Astrocyte (in vitro differentiated cells and primary cell): Measurements from ENCODE around the gene TENT5C. TPM values are rescaled to one million over a fixed set of nuclear protein-coding genes. Genes with fewer than 3 reads are reported as not detected.

Experiments used
- DNase-seq: peaks from one replicate; pipeline ENCODE4 v3.0.0-alpha.2; 2010; ENCODE audit warnings: low read depth
- FAIRE-seq: peaks from 2 replicates; lab custom pipeline; 2011; peaks lifted over from hg19 to GRCh38; lab: Jason Lieb, UNC
- H2AFZ ChIP-seq: 2 replicates; pipeline ENCODE4 v1.6.0; 2012; ENCODE audit warnings: low read depth, low read length, inconsistent platforms
- H3K27ac ChIP-seq: 2 replicates; pipeline ENCODE4 v1.5.1; 2011; ENCODE audit warnings: low read depth, low read length, inconsistent platforms
- H3K27me3 ChIP-seq: 2 replicates; pipeline ENCODE4 v1.6.0; 2011; ENCODE audit warnings: low read length, inconsistent platforms; ENCODE audit not compliant: insufficient read depth
- H3K36me3 ChIP-seq: 2 replicates; pipeline ENCODE4 v1.5.1; 2011; ENCODE audit warnings: low read length, inconsistent platforms; ENCODE audit not compliant: insufficient read depth
- H3K4me1 ChIP-seq: 2 replicates; pipeline ENCODE4 v1.5.1; 2011; ENCODE audit warnings: low read length, inconsistent platforms; ENCODE audit not compliant: insufficient read depth
- H3K4me2 ChIP-seq: 2 replicates; pipeline ENCODE4 v1.6.0; 2012; ENCODE audit warnings: low read length, inconsistent platforms
- H3K4me3 ChIP-seq: 2 replicates; pipeline ENCODE4 v1.5.1; 2011; ENCODE audit warnings: low read depth, mild to moderate bottlenecking, low read length, inconsistent platforms; ENCODE audit not compliant: insufficient read depth
- H3K79me2 ChIP-seq: 2 replicates; pipeline ENCODE4 v1.6.0; 2012; ENCODE audit warnings: mild to moderate bottlenecking, low read length, inconsistent platforms; ENCODE audit not compliant: insufficient read depth
- H3K9ac ChIP-seq: 2 replicates; pipeline ENCODE4 v1.6.0; 2012; ENCODE audit warnings: mild to moderate bottlenecking, low read length, inconsistent platforms
- H3K9me3 ChIP-seq: 2 replicates; pipeline ENCODE4 v1.5.1; 2012; ENCODE audit warnings: low read depth, mild to moderate bottlenecking, low read length, inconsistent platforms; ENCODE audit not compliant: insufficient read depth
- H4K20me1 ChIP-seq: 2 replicates; pipeline ENCODE4 v1.6.0; 2012; ENCODE audit warnings: low read length, inconsistent platforms; ENCODE audit not compliant: insufficient read depth
- H3K27ac Mint-ChIP-seq: one replicate; pipeline ENCODE4 v1.8.0; 2021; ENCODE audit warnings: mild to moderate bottlenecking, mixed read lengths; ENCODE audit not compliant: unreplicated experiment
- H3K27me3 Mint-ChIP-seq: one replicate; pipeline ENCODE4 v1.8.0; 2021; ENCODE audit warnings: low read depth, mixed read lengths; ENCODE audit not compliant: unreplicated experiment
- H3K36me3 Mint-ChIP-seq: one replicate; pipeline ENCODE4 v1.8.0; 2021; ENCODE audit warnings: low read depth, mixed read lengths; ENCODE audit not compliant: unreplicated experiment
- H3K4me1 Mint-ChIP-seq: one replicate; pipeline ENCODE4 v1.8.0; 2021; ENCODE audit warnings: low read depth, mixed read lengths; ENCODE audit not compliant: unreplicated experiment
- H3K4me3 Mint-ChIP-seq: one replicate; pipeline ENCODE4 v1.8.0; 2021; ENCODE audit warnings: mild to moderate bottlenecking, moderate library complexity, mixed read lengths; ENCODE audit not compliant: unreplicated experiment
- H3K9me3 Mint-ChIP-seq: one replicate; pipeline ENCODE4 v1.8.0; 2021; ENCODE audit warnings: mild to moderate bottlenecking, mixed read lengths; ENCODE audit not compliant: unreplicated experiment
- CTCF ChIP-seq: IDR thresholded peaks from 2 replicates; pipeline ENCODE4 v1.5.1; 2011; ENCODE audit warnings: low read depth, mild to moderate bottlenecking, inconsistent platforms, low read length, moderate library complexity; ENCODE audit not compliant: insufficient read depth
- EZH2 ChIP-seq: IDR thresholded peaks from 2 replicates; pipeline ENCODE4 v1.6.1; 2012; ENCODE audit warnings: mild to moderate bottlenecking, low read length, inconsistent platforms; ENCODE audit not compliant: insufficient read depth
- total RNA-seq: library from RNA; stranded (reverse); gene quantifications from 2 replicates; pipeline ENCODE4 v1.2.1, GENCODE V29; 2021

The TENT5C gene
- total RNA-seq, 1 donor from 2014 or later, result 0.77 TPM

- H3K9me3 Mint-ChIP-seq, result peaks cover 3% of the 10 kb centered on the region
- H3K27me3 Mint-ChIP-seq, result peaks cover 19% of the 10 kb centered on the region
- H3K4me3 Mint-ChIP-seq, result no peak overlapping the region
- no peak overlapping the region for H2AFZ ChIP-seq
- TF ChIP-seq EZH2 (no peak), CTCF (no peak)
- no peaks in the 10 kb centered on the region for H3K9me3 ChIP-seq
- no peaks in the 10 kb centered on the region for H3K27me3 ChIP-seq
- no peak overlapping the region for H3K27ac Mint-ChIP-seq
- no peaks in the 10 kb centered on the region for H3K36me3 Mint-ChIP-seq
- no peaks in the 10 kb centered on the region for H4K20me1 ChIP-seq
- no peak overlapping the region for H3K9ac ChIP-seq
- H3K4me3 ChIP-seq, result no peak overlapping the region
- DNase-seq (no peak), FAIRE-seq (no peak)
- no peaks in the 10 kb centered on the region for H3K36me3 ChIP-seq
- H3K4me2 ChIP-seq, result no peak overlapping the region
- H3K4me1 ChIP-seq, result no peaks in the 10 kb centered on the region
- peaks cover 13% of the 10 kb centered on the region for H3K4me1 Mint-ChIP-seq
- H3K79me2 ChIP-seq, result no peaks in the 10 kb centered on the region
- no peak overlapping the region for H3K27ac ChIP-seq
Observed at GRCh38 chr1:117650840-117651568, 45.2 kb downstream of the TENT5C start.

- H3K36me3 ChIP-seq, result no peaks in the 10 kb centered on the region
- Mint-ChIP-seq H3K27ac (no peak overlapping the region), H3K4me1 (peaks cover 17% of the 10 kb centered on the region), H3K4me3 (no peak overlapping the region), H3K9me3 (peaks cover 3% of the 10 kb centered on the region), H3K27me3 (peaks cover 19% of the 10 kb centered on the region), H3K36me3 (no peaks in the 10 kb centered on the region)
- no peak overlapping the region for H3K4me3 ChIP-seq
- no peaks in the 10 kb centered on the region for H3K9me3 ChIP-seq
- H3K9ac ChIP-seq, result no peak overlapping the region
- H3K79me2 ChIP-seq, result no peaks in the 10 kb centered on the region
- TF ChIP-seq CTCF (no peak), EZH2 (no peak)
- no peaks in the 10 kb centered on the region for H4K20me1 ChIP-seq
- no peak overlapping the region for H3K4me2 ChIP-seq
- DNase-seq, result no peak
- FAIRE-seq, result no peak
- no peak overlapping the region for H3K27ac ChIP-seq
- H3K27me3 ChIP-seq, result no peaks in the 10 kb centered on the region
- H3K4me1 ChIP-seq, result no peaks in the 10 kb centered on the region
- no peak overlapping the region for H2AFZ ChIP-seq
Observed at GRCh38 chr1:117651616-117652015, 45.8 kb downstream of the TENT5C start.

- Histone ChIP-seq H3K27ac (no peak overlapping the region), H3K4me2 (no peak overlapping the region), H3K36me3 (no peaks in the 10 kb centered on the region), H3K9me3 (no peaks in the 10 kb centered on the region), H3K9ac (no peak overlapping the region), H3K79me2 (no peaks in the 10 kb centered on the region), H3K27me3 (no peaks in the 10 kb centered on the region), H4K20me1 (no peaks in the 10 kb centered on the region), H3K4me3 (no peak overlapping the region), H2AFZ (no peak overlapping the region), H3K4me1 (peaks cover 4% of the 10 kb centered on the region)
- Mint-ChIP-seq H3K9me3 (peaks cover 3% of the 10 kb centered on the region), H3K27me3 (peaks cover 19% of the 10 kb centered on the region), H3K4me3 (no peak overlapping the region), H3K27ac (no peak overlapping the region), H3K4me1 (peaks cover 25% of the 10 kb centered on the region), H3K36me3 (no peaks in the 10 kb centered on the region)
- FAIRE-seq (no peak), DNase-seq (no peak)
- TF ChIP-seq EZH2, result no peak
- TF ChIP-seq CTCF, result no peak
Observed at GRCh38 chr1:117652421-117652820, 46.6 kb downstream of the TENT5C start.
